Activated CD4-positive, CD25-positive, alpha-beta regulatory T cell treated with anti-CD3 and anti-CD28 coated beads, Interleukin-2, amount 50 U/mL, for 24 hours (primary cell): ENCODE data around the gene SPACA9.
A peak's percentile ranks its signal among the peaks of the same experiment; 100 is the strongest.

Experiments used
- ATAC-seq, 2 donors: fragments of 150-1000 bp; cut with Tn5 transposase; one replicate each; pipeline ENCODE4 v1.10.0; 2021; ENCODE audit warnings: mild to moderate bottlenecking in 1 of 2, moderate library complexity in 1 of 2

The SPACA9 gene

GRCh38 chr9:132864277-132864676 is 14.4 kb upstream of the SPACA9 start:
- ATAC-seq, result no peak

GRCh38 chr9:132864691-132865090 is 14.0 kb upstream of the SPACA9 start:
- no peak for ATAC-seq

- ATAC-seq, result no peak
Observed at GRCh38 chr9:132866898-132867297, 11.8 kb upstream of the SPACA9 start.

- ATAC-seq, result no peak
Observed at GRCh38 chr9:132869266-132869665, 9.4 kb upstream of the SPACA9 start.

GRCh38 chr9:132873403-132873802 is 5.3 kb upstream of the SPACA9 start:
- peak; percentile 18 to 34 for ATAC-seq

- ATAC-seq, result no peak
Observed at GRCh38 chr9:132875159-132875558, 3.5 kb upstream of the SPACA9 start.

- ATAC-seq, result no peak
Observed at GRCh38 chr9:132876849-132877248, 1.8 kb upstream of the SPACA9 start.

- ATAC-seq, result no peak
Observed at GRCh38 chr9:132877458-132877823, 1.3 kb upstream of the SPACA9 start.

GRCh38 chr9:132877824-132878694 is 639 bp upstream of the SPACA9 start, which contains the start of gene AK8:
AK8 (minus strand) TSS chr9:132878284; CDS start chr9:132878255, 29 bp downstream.
- peak; percentile 84 to 91 for ATAC-seq

GRCh38 chr9:132879457-132880323 is 992 bp downstream of the SPACA9 start:
- no peak for ATAC-seq

- no peak for ATAC-seq
Observed at GRCh38 chr9:132880324-132880661, 1.6 kb downstream of the SPACA9 start.

- no peak for ATAC-seq
Observed at GRCh38 chr9:132881826-132882225, 3.1 kb downstream of the SPACA9 start.

- no peak for ATAC-seq
Observed at GRCh38 chr9:132882616-132883015, 3.9 kb downstream of the SPACA9 start.

- no peak for ATAC-seq
Observed at GRCh38 chr9:132883349-132884294, 4.9 kb downstream of the SPACA9 start.

GRCh38 chr9:132885720-132886333 is 7.1 kb downstream of the SPACA9 start:
- no peak for ATAC-seq

GRCh38 chr9:132886334-132886725 is 7.6 kb downstream of the SPACA9 start:
- no peak for ATAC-seq

- no peak for ATAC-seq
Observed at GRCh38 chr9:132887181-132888120, 8.8 kb downstream of the SPACA9 start.

- no peak for ATAC-seq
Observed at GRCh38 chr9:132888151-132888550, 9.5 kb downstream of the SPACA9 start.

GRCh38 chr9:132892400-132892799 is 13.7 kb downstream of the SPACA9 start:
- no peak for ATAC-seq

- ATAC-seq, result no peak
Observed at GRCh38 chr9:132894346-132894745, 15.6 kb downstream of the SPACA9 start.
